ENCODE results near the gene PLCL2.

DNA sequence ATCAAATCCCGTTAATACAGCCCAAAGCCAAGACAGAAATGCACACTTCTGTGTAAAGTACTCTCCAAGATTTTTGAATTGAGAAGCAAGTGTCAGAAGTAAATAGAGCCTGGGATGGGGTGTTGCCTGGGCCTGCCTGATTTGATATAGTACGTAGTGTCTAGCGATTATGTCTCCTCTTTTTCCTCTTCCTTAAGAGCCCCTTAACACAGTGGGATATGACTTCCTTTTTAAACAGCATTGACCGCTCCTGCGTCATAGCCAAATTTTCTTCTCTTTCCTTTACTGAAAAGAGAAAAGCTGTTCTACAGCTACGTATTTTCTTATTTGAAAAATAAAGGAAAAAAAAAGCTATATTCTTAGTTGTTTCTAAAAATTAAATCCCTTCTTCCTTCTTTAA, 97.7 kb downstream of the PLCL2 start:
- TF ChIP-seq POLR2A (IDR thresholded peaks at IDR 0.05; ENCODE audit: low read depth, low read length) (no peak), TAF1 (IDR thresholded peaks at IDR 0.05; ENCODE audit: borderline replicate concordance, low read depth, low read length) (no peak), POLR2AphosphoS5 (IDR thresholded peaks at IDR 0.05; ENCODE audit: low read depth, low read length) (no peak)
